Breast epithelium (tissue), 3 donors: ENCODE measurements around the gene MRPL9.

ENCODE experiments used
- CTCF ChIP-seq, 3 donors: fragments of 450-650 bp; IDR thresholded peaks; one replicate each; pipeline ENCODE4 v1.5.1; 2016 to 2017; ENCODE audit warnings: antibody characterized with exemption in 3 of 3, mild to moderate bottlenecking in 3 of 3, moderate library complexity in 3 of 3
- POLR2A ChIP-seq: fragments of 450-650 bp; IDR thresholded peaks from one replicate; pipeline ENCODE4 v1.6.1; 2016; ENCODE audit warnings: antibody characterized with exemption, mild to moderate bottlenecking, moderate library complexity

DNA sequence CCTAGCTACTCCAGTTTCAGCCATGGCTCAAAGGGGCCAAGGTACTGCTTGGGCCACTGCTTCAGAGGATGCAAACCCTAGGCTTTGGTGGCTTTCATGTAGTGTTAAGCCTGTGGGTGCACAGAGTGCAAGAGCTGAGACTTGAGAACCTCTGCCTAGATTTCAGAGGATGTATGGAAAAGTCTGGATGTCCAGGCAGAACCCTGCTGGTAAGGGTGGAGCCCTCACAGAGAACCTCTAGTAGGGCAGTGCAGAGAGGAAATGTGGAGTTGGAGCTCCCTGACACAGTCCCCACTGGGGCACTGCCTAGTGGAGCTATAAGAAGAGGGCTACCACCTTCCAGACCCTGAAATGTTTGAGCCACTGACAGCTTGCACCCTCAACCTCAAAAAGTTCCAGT lies 25.8 kb downstream of the MRPL9 start:
- TF ChIP-seq CTCF (IDR thresholded peaks at IDR 0.05) (no peak), POLR2A (no peak)
